ENCODE data around the gene ATP8B4.

- TF ChIP-seq FOXM1 (IDR thresholded peaks at IDR 0.05; ENCODE audit: borderline replicate concordance) (no peak), ELF4 (IDR thresholded peaks at IDR 0.05) (no peak), NFRKB (IDR thresholded peaks at IDR 0.05) (no peak), TARDBP (IDR thresholded peaks at IDR 0.05) (no peak), BHLHE40 (IDR thresholded peaks at IDR 0.05; ENCODE audit: borderline replicate concordance) (no peak), PKNOX1 (IDR thresholded peaks at IDR 0.05) (no peak), SUZ12 (IDR thresholded peaks at IDR 0.05) (no peak), ZNF384 (IDR thresholded peaks at IDR 0.05) (no peak), FOXA1 (IDR thresholded peaks at IDR 0.05) (no peak)
Observed at GRCh38 chr15:49905221-49905620, 213.8 kb downstream of the ATP8B4 start.

Measured in HEK293T (cell line).